Heart right ventricle (tissue), 16 donors: ENCODE results near the gene TRANK1. TPM values are rescaled to one million over a fixed set of nuclear protein-coding genes. Genes with fewer than 3 reads are reported as not detected.

Experiments
- ATAC-seq, 8 donors: fragments of 200-7000 bp; cut with Tn5 transposase; one replicate each; pipeline ENCODE4 v1.9.1; 2020; ENCODE audit warnings: mild to moderate bottlenecking in 8 of 8, moderate library complexity in 8 of 8, moderate number of reproducible peaks in 1 of 8
- DNase-seq, 2 donors: peaks; one replicate each; pipeline ENCODE4 v3.0.0-alpha.2; 2020
- H3K27ac ChIP-seq, 10 donors: fragments of 200-600 bp; sonication (generic) in 2 of 10; one replicate each; pipeline versions ENCODE4 v1.5.0 to v1.8.0; 2020 to 2022; ENCODE audit warnings: mild to moderate bottlenecking in 3 of 10
- H3K27me3 ChIP-seq, 7 donors: fragments of 200-600 bp; one replicate each; pipeline ENCODE4 v1.8.0; 2021 to 2022; ENCODE audit warnings: mild to moderate bottlenecking in 2 of 7
- H3K36me3 ChIP-seq, 9 donors: fragments of 200-600 bp; sonication (generic) in 1 of 9; one replicate each; pipeline versions ENCODE4 v1.5.0 to v1.8.0; 2020 to 2022; ENCODE audit warnings: mild to moderate bottlenecking in 2 of 9
- H3K4me1 ChIP-seq, 9 donors: fragments of 200-600 bp; sonication (generic) in 1 of 9; one replicate each; pipeline versions ENCODE4 v1.5.0 to v1.8.0; 2020 to 2022; ENCODE audit warnings: mild to moderate bottlenecking in 4 of 9
- H3K4me3 ChIP-seq, 10 donors: fragments of 200-600 bp; sonication (generic) in 2 of 10; one replicate each; pipeline versions ENCODE4 v1.5.0 to v1.8.0; 2020 to 2022; ENCODE audit warnings: mild to moderate bottlenecking in 7 of 10, moderate library complexity in 2 of 10
- H3K9me3 ChIP-seq, 11 donors: fragments of 200-600 bp in 10 of 11; sonication (generic) in 2 of 11; one replicate each; pipeline versions ENCODE4 v1.5.0 to v1.8.0; 2013 to 2022; ENCODE audit warnings: mild to moderate bottlenecking in 2 of 11, control low read depth in 1 of 11, moderate library complexity in 1 of 11
- CTCF ChIP-seq, 9 donors: fragments of 200-600 bp; sonication (generic) in 2 of 9; IDR thresholded peaks; one replicate each; pipeline versions ENCODE4 v1.5.0 to v1.8.0; 2021 to 2022; ENCODE audit warnings: antibody characterized with exemption in 9 of 9, mild to moderate bottlenecking in 5 of 9, moderate library complexity in 1 of 9
- WGBS, 2 donors: extraction: QIAGEN DNeasy Blood & Tissue Kit; methylation state at CpG; one replicate each; pipeline ENCODE4 v1.1.7; 2013; ENCODE audit warnings: inconsistent platforms in 1 of 2; 5-methylcytosine and 5-hydroxymethylcytosine counted together
- intact Hi-C, 10 donors: fragments of 100-400 bp; cut with DNase I; formaldehyde crosslinking; loops; one replicate each; pipeline versions ENCODE4 v1.11.1 to v1.14.2; 2022
- polyA plus RNA-seq, 2 donors: library from polyadenylated mRNA; stranded (reverse); fragments of 200-250 nt; gene quantifications; one replicate each; pipeline ENCODE4 v1.2.3, GENCODE V29; 2013
- total RNA-seq, 10 donors: library from RNA; stranded (reverse); fragmentation: NEBNext Ultra II Directional in 3 of 10; extraction: Animal tissue kit (Norgen Biotek cat#: 25700) in 3 of 10; gene quantifications; one replicate each; pipeline versions ENCODE4 v1.2.1 to v1.2.4, GENCODE V29; 2021 to 2023
- donor health status: Arrhythmogenic right ventricular cardiomyopathy.
- donor health status: ischemic (EF 13 %, LVEDD 7.1; RV severe dilation, severe dysfunction).
- donor health status: healthy with polysubstance abuse.
- donor health status: DM: no; HTN: yes; CAD: no.
- donor health status: DM: no; HTN: no; CAD: no.
- donor health status: ischemic (EF 25% LVEDD 6.9; RV normal size, moderate dysfunction).
- donor health status: ischemic (EF 25% LVEDD 5.7; RV mildly dilated, moderate dysfunction).
- donor health status: healthy.
- donor health status: DM: yes; HTN: yes; CAD: no.
- donor health status: Ischemic cardiomyopathy.
- donor health status: ischemic (EF 35%, LVEDD 5.7; RV mildly dilated, moderate dysfunction).
- donor health status: nonischemic (EF 11% LVEDD 7.7; RV severe dilation, severe dysfunction).
- donor health status: DM: yes; HTN: yes; CAD: no.
- donor health status: PGD.
- donor health status: ischemic (EF 29% LVEDD 5.4; RV normal size, mild dysfunction).
- donor health status: nonischemic (EF 23%, LVEDD 6.1; RV moderate dilation, normal function).

Gene TRANK1
- total and polyA plus RNA-seq, 12 donors = 1.3 to 20.8 (median 4.9) TPM

- intact Hi-C loops = loop anchor here in 1 of 10 donors (5.0 kb wide), 1 partner anchor 132 kb away; no protein-coding TSS in a partner anchor
- Histone ChIP-seq H3K27me3 (no peaks in the 10 kb centered on the region), H3K27ac (peak overlapping the region in 1 of 10 donors; percentile 26), H3K9me3 (no peaks in the 10 kb centered on the region), H3K4me1 (peaks cover 0 to 13% (median 0%) of the 10 kb centered on the region in 9 donors), H3K4me3 (no peak overlapping the region), H3K36me3 (peaks cover 0 to 58% (median 15%) of the 10 kb centered on the region in 9 donors)
- WGBS, 2 donors = 76 to 82% methylated on average over 5 of the region's 5 CpGs
- no peak for ATAC-seq
- DNase-seq = no peak
- TF ChIP-seq CTCF (IDR thresholded peaks at IDR 0.05) = no peak
These were observed 80.4 kb downstream of the TRANK1 start for GRCh38 chr3:36864180-36865053.

- TF ChIP-seq CTCF (IDR thresholded peaks at IDR 0.05) = no peak
- no peaks in the 10 kb centered on the region for H3K27me3 ChIP-seq
- DNase-seq = no peak
- intact Hi-C loops = no loop called here
- ATAC-seq = no peak
- peaks cover 0 to 8% (median 0%) of the 10 kb centered on the region in 9 donors for H3K4me1 ChIP-seq
- WGBS, 2 donors = 96 to 98% methylated on average over 5 of the region's 5 CpGs
- no peak overlapping the region for H3K4me3 ChIP-seq
- H3K9me3 ChIP-seq = no peaks in the 10 kb centered on the region
- peaks cover 0 to 72% (median 30%) of the 10 kb centered on the region in 9 donors for H3K36me3 ChIP-seq
- no peak overlapping the region for H3K27ac ChIP-seq
These were observed 82.6 kb downstream of the TRANK1 start for GRCh38 chr3:36862076-36862755.

- 94 to 98% methylated on average over 3 of the region's 3 CpGs for WGBS, 2 donors
- ATAC-seq (no peak), DNase-seq (no peak)
- TF ChIP-seq CTCF (IDR thresholded peaks at IDR 0.05) = no peak
- Histone ChIP-seq H3K4me3 (no peak overlapping the region), H3K4me1 (peaks cover 0 to 4% (median 0%) of the 10 kb centered on the region in 9 donors), H3K27ac (no peak overlapping the region), H3K9me3 (no peaks in the 10 kb centered on the region), H3K36me3 (peaks cover 0 to 95% (median 32%) of the 10 kb centered on the region in 9 donors), H3K27me3 (no peaks in the 10 kb centered on the region)
- intact Hi-C loops = no loop called here
These were observed 85.4 kb downstream of the TRANK1 start for GRCh38 chr3:36859494-36859893.

- no peak overlapping the region for H3K27ac ChIP-seq
- ATAC-seq (no peak), DNase-seq (no peak)
- 81 to 84% methylated on average over 3 of the region's 3 CpGs for WGBS, 2 donors
- H3K4me1 ChIP-seq = peaks cover 0 to 7% (median 0%) of the 10 kb centered on the region in 9 donors
- no peaks in the 10 kb centered on the region for H3K27me3 ChIP-seq
- no peak for TF ChIP-seq CTCF (IDR thresholded peaks at IDR 0.05)
- intact Hi-C loops = no loop called here
- peaks cover 0 to 93% (median 11%) of the 10 kb centered on the region in 9 donors for H3K36me3 ChIP-seq
- H3K4me3 ChIP-seq = no peak overlapping the region
- H3K9me3 ChIP-seq = no peaks in the 10 kb centered on the region
These were observed 92.8 kb downstream of the TRANK1 start for GRCh38 chr3:36852071-36852470.
